DND-41 (cell line): ENCODE results near the gene RNF13.

Experiments
- ATAC-seq: fragments of 200-7000 bp; cut with Tn5 transposase; 3 replicates; pipeline ENCODE4 v1.9.1; 2021; ENCODE audit warnings: low read depth; ENCODE audit not compliant: insufficient read depth
- DNase-seq: peaks from one replicate; pipeline ENCODE4 v3.0.0-alpha.2; 2020
- H2AFZ ChIP-seq: 2 replicates; pipeline ENCODE4 v1.6.0; 2012; ENCODE audit warnings: low read depth, low read length
- H3K27ac ChIP-seq: 2 replicates; pipeline ENCODE4 v1.5.1; 2012; ENCODE audit warnings: low read length, inconsistent platforms
- H3K27me3 ChIP-seq: fragments of 200-600 bp; sonication (generic); 2 replicates; pipeline ENCODE4 v1.6.0; 2012; ENCODE audit warnings: low read length, mild to moderate bottlenecking, inconsistent platforms; ENCODE audit not compliant: insufficient read depth, poor library complexity
- H3K36me3 ChIP-seq: 2 replicates; pipeline ENCODE4 v1.5.1; 2012; ENCODE audit warnings: low read length, inconsistent platforms; ENCODE audit not compliant: insufficient read depth
- H3K4me1 ChIP-seq: 2 replicates; pipeline ENCODE4 v1.5.1; 2012; ENCODE audit warnings: mild to moderate bottlenecking, low read length; ENCODE audit not compliant: insufficient read depth
- H3K4me2 ChIP-seq: 2 replicates; pipeline ENCODE4 v1.6.0; 2012; ENCODE audit warnings: mild to moderate bottlenecking, moderate library complexity, low read length, inconsistent platforms; ENCODE audit not compliant: insufficient read depth
- H3K4me3 ChIP-seq, 2 experiments: fragments of 200-600 bp in 1 of 2; shearing (Covaris generic) in 1 of 2; 2 replicates each; pipeline ENCODE4 v1.5.1; 2012 to 2016; ENCODE audit warnings: inconsistent platforms in 2 of 2, low read length in 2 of 2, mild to moderate bottlenecking in 2 of 2, low read depth in 1 of 2, moderate library complexity in 1 of 2
- H3K79me2 ChIP-seq: 2 replicates; pipeline ENCODE4 v1.6.0; 2012; ENCODE audit warnings: low read length, inconsistent platforms; ENCODE audit not compliant: insufficient read depth
- H3K9ac ChIP-seq: 2 replicates; pipeline ENCODE4 v1.6.0; 2012; ENCODE audit warnings: low read depth, mild to moderate bottlenecking, inconsistent platforms, low read length, moderate library complexity
- H3K9me3 ChIP-seq: 2 replicates; pipeline ENCODE4 v1.5.1; 2012; ENCODE audit warnings: low read length, moderate library complexity, mild to moderate bottlenecking, inconsistent platforms; ENCODE audit not compliant: insufficient read depth, severe bottlenecking
- H4K20me1 ChIP-seq: 2 replicates; pipeline ENCODE4 v1.6.0; 2012; ENCODE audit warnings: low read length; ENCODE audit not compliant: insufficient read depth
- CTCF ChIP-seq: IDR thresholded peaks from 2 replicates; pipeline ENCODE4 v1.5.1; 2012; ENCODE audit warnings: borderline replicate concordance, low read length, moderate library complexity, mild to moderate bottlenecking; ENCODE audit not compliant: poor library complexity, severe bottlenecking; ENCODE audit errors: extremely low read depth
- EZH2 ChIP-seq: IDR thresholded peaks from 3 replicates; pipeline ENCODE4 v1.6.1; 2012; ENCODE audit warnings: borderline replicate concordance, low read depth, mild to moderate bottlenecking, moderate library complexity, low read length, inconsistent platforms; ENCODE audit not compliant: severe bottlenecking

Gene RNF13

GRCh38 chr3:149815728-149816127, 2.7 kb downstream of the RNF13 start:
- peak overlapping the region; percentile 73; the same call in 1 of the 2 replicates for H3K4me2 ChIP-seq

GRCh38 chr3:149816311-149816710, 3.3 kb downstream of the RNF13 start:
- no peak overlapping the region for H2AFZ ChIP-seq
- ATAC-seq (no peak), DNase-seq (no peak)
- peaks cover 82% of the 10 kb centered on the region for H3K79me2 ChIP-seq
- no peak overlapping the region for H3K27ac ChIP-seq
- H3K9ac ChIP-seq: no peak overlapping the region
- H3K4me2 ChIP-seq: peak overlapping the region; percentile 73; the same call in 1 of the 2 replicates
- no peaks in the 10 kb centered on the region for H3K9me3 ChIP-seq
- no peaks in the 10 kb centered on the region for H3K36me3 ChIP-seq
- peaks cover 31% of the 10 kb centered on the region; the same call in 1 of the 2 replicates for H4K20me1 ChIP-seq
- no peaks in the 10 kb centered on the region for H3K27me3 ChIP-seq
- no peak overlapping the region for H3K4me3 ChIP-seq
- peaks cover 34% of the 10 kb centered on the region for H3K4me1 ChIP-seq
- TF ChIP-seq CTCF: no peak
- no peak for TF ChIP-seq EZH2

More at GRCh38 chr3:149815728-149816127, 2.7 kb downstream of the RNF13 start:
- Histone ChIP-seq H4K20me1 (peaks cover 31% of the 10 kb centered on the region; the same call in 1 of the 2 replicates), H3K36me3 (no peaks in the 10 kb centered on the region), H2AFZ (no peak overlapping the region), H3K27me3 (no peaks in the 10 kb centered on the region), H3K27ac (no peak overlapping the region), H3K4me3 (no peak overlapping the region; a peak in 1 of 4 replicates), H3K9me3 (no peaks in the 10 kb centered on the region), H3K9ac (no peak overlapping the region), H3K79me2 (peaks cover 76% of the 10 kb centered on the region), H3K4me1 (peaks cover 34% of the 10 kb centered on the region)
- no peak for TF ChIP-seq EZH2
- no peak for TF ChIP-seq CTCF
- DNase-seq (no peak), ATAC-seq (no peak)

- Histone ChIP-seq H3K4me3 (no peak overlapping the region), H3K36me3 (no peaks in the 10 kb centered on the region), H2AFZ (no peak overlapping the region), H3K79me2 (peaks cover 89% of the 10 kb centered on the region), H3K4me2 (no peak overlapping the region; the same call in 1 of the 2 replicates), H4K20me1 (peaks cover 31% of the 10 kb centered on the region; the same call in 1 of the 2 replicates), H3K27ac (no peak overlapping the region), H3K4me1 (peaks cover 33% of the 10 kb centered on the region), H3K27me3 (no peaks in the 10 kb centered on the region), H3K9me3 (no peaks in the 10 kb centered on the region), H3K9ac (no peak overlapping the region)
- no peak for ATAC-seq
- TF ChIP-seq EZH2 (no peak), CTCF (no peak)
- no peak for DNase-seq
Observed at GRCh38 chr3:149816986-149817385, 4.0 kb downstream of the RNF13 start.

GRCh38 chr3:149819432-149819831, 6.4 kb downstream of the RNF13 start:
- H4K20me1 ChIP-seq: peaks cover 28% of the 10 kb centered on the region; the same call in 1 of the 2 replicates
- H3K4me2 ChIP-seq: no peak overlapping the region
- no peak overlapping the region for H3K9ac ChIP-seq
- H3K36me3 ChIP-seq: no peaks in the 10 kb centered on the region
- no peak overlapping the region for H2AFZ ChIP-seq
- peaks cover 97% of the 10 kb centered on the region for H3K79me2 ChIP-seq
- H3K27ac ChIP-seq: no peak overlapping the region
- TF ChIP-seq CTCF (no peak), EZH2 (no peak)
- no peak for ATAC-seq
- DNase-seq: no peak
- H3K9me3 ChIP-seq: peaks cover 2% of the 10 kb centered on the region
- peaks cover 21% of the 10 kb centered on the region for H3K4me1 ChIP-seq
- no peak overlapping the region for H3K4me3 ChIP-seq
- H3K27me3 ChIP-seq: no peaks in the 10 kb centered on the region
